Fibroblast of lung (primary cell): ENCODE results near the gene FAM43A.

Source experiments
- EZH2 ChIP-seq: IDR thresholded peaks from 2 replicates; pipeline ENCODE4 v1.5.1; 2012; ENCODE audit warnings: low read length, control low read depth, mild to moderate bottlenecking; ENCODE audit errors: missing control alignments
- TF ChIP-seq, protein P1 (sequence below), 2 donors: IDR thresholded peaks in 1 of 2; conservative IDR thresholded peaks in 1 of 2; 1 replicate in 1 of 2; 2 replicates in 1 of 2; pipeline ENCODE4 v1.5.1; 2011 to 2012; ENCODE audit warnings: low read length in 2 of 2, control low read depth in 1 of 2, inconsistent platforms in 1 of 2, low read depth in 1 of 2, mild to moderate bottlenecking in 1 of 2

DNA sequence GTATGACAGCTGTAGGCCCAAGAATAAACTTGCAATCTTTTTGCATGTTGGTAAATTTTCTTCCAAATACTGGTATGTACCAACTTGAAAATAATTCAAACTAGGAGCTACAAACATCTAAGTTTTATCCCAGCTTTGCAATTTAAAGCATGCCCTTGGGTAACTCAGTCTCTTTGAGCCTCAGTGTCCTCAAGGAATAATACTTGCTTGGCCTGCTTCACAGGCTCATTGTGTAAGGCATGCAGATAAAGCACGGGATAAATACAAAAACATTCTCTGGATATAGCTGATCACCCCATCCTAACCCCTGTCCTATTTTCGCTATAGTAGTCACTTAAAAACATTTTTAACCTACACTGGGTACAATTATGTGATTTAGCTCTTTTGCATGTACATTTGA, 42.9 kb upstream of the FAM43A start:
- TF ChIP-seq, protein P1, sequence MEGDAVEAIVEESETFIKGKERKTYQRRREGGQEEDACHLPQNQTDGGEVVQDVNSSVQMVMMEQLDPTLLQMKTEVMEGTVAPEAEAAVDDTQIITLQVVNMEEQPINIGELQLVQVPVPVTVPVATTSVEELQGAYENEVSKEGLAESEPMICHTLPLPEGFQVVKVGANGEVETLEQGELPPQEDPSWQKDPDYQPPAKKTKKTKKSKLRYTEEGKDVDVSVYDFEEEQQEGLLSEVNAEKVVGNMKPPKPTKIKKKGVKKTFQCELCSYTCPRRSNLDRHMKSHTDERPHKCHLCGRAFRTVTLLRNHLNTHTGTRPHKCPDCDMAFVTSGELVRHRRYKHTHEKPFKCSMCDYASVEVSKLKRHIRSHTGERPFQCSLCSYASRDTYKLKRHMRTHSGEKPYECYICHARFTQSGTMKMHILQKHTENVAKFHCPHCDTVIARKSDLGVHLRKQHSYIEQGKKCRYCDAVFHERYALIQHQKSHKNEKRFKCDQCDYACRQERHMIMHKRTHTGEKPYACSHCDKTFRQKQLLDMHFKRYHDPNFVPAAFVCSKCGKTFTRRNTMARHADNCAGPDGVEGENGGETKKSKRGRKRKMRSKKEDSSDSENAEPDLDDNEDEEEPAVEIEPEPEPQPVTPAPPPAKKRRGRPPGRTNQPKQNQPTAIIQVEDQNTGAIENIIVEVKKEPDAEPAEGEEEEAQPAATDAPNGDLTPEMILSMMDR (conservative IDR thresholded peaks at IDR 0.05 in 1 of 2, IDR thresholded peaks at IDR 0.05 in 1 of 2; ENCODE audit: low read depth in 1 of 2, low read length in 2 of 2): no peak
- no peak for TF ChIP-seq EZH2
